NCI-H460 (cell line): ENCODE measurements around the gene SECISBP2L. TPM values are rescaled to one million over a fixed set of nuclear protein-coding genes. Genes with fewer than 3 reads are reported as not detected.

ENCODE experiments used
- small RNA-seq, 2 experiments: library from RNA; depleted of rRNA; stranded (forward); fragments of <200 nt; gene quantifications; one replicate each; pipeline ENCODE3, GENCODE V24; 2014
- total RNA-seq: library from RNA; depleted of rRNA; stranded (reverse); fragments of >200 nt; shearing (Covaris generic); gene quantifications from 2 replicates; pipeline ENCODE4 v1.2.3, GENCODE V29; 2014; rRNA removed

SECISBP2L gene
- total RNA-seq, 1 experiment from 2014 or later: 29.2 TPM

Small RNA genes within 50 kb of the gene (small RNA-seq; reads per million reads assigned to genes)
- 0 reads per million in 2 experiments for gene RF00019

Other genes starting within 250 kb of the SECISBP2L start
- gene CEP152, start 235.4 kb downstream of the SECISBP2L start, total RNA-seq: 9.9 and 12.5 TPM in 2 replicates
- gene EID1, start 168.3 kb downstream of the SECISBP2L start, total RNA-seq: 229 and 253 TPM in 2 replicates
- 10.9 and 11.9 TPM in 2 replicates for gene SHC4, start 82.5 kb downstream of the SECISBP2L start, total RNA-seq
- gene COPS2, start 109.2 kb upstream of the SECISBP2L start, total RNA-seq: 93.4 and 102 TPM in 2 replicates
- gene GALK2, start 123.8 kb upstream of the SECISBP2L start, total RNA-seq: 37.2 and 43.7 TPM in 2 replicates